GM15510 (cell line): ENCODE measurements around the gene IL1RAPL2.

Source experiments
- POLR2A ChIP-seq: IDR thresholded peaks from 3 replicates; pipeline ENCODE4 v1.6.1; 2011; ENCODE audit warnings: borderline replicate concordance; ENCODE audit not compliant: insufficient read length; ENCODE audit errors: extremely low read depth

The IL1RAPL2 gene

GRCh38 chrX:105297041-105297440, 731.0 kb downstream of the IL1RAPL2 start:
- no peak for TF ChIP-seq POLR2A

- TF ChIP-seq POLR2A = no peak
These were observed 733.3 kb downstream of the IL1RAPL2 start for GRCh38 chrX:105299286-105299685.

DNA sequence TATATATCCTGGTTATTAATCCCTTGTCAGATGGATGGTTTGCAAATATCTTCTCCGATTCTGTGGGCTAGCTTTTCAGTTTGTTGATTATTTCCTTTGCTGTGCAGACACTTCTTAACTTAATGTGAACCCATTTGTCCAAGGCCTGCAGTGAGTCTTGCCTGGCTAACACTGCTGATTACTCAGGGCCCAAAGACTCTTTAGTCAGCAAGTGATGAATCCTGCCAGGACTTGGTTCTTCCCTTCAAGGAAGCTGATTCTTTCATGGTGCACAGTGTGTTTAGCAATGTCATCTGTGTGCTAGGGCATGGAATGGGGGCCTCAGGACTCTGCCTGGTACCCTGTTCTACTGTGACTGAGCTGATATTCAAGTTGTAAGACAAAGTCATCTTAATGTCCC, 736.2 kb downstream of the IL1RAPL2 start:
- no peak for TF ChIP-seq POLR2A

GRCh38 chrX:105307762-105308161, 741.8 kb downstream of the IL1RAPL2 start:
- TF ChIP-seq POLR2A = no peak

GRCh38 chrX:105313596-105313995, 747.6 kb downstream of the IL1RAPL2 start:
- TF ChIP-seq POLR2A = no peak

- TF ChIP-seq POLR2A = no peak
These were observed 748.5 kb downstream of the IL1RAPL2 start for GRCh38 chrX:105314458-105314857.

- no peak for TF ChIP-seq POLR2A
These were observed 749.2 kb downstream of the IL1RAPL2 start for GRCh38 chrX:105315248-105315647.

- TF ChIP-seq POLR2A = no peak
These were observed 751.1 kb downstream of the IL1RAPL2 start for GRCh38 chrX:105317117-105317516.

GRCh38 chrX:105323928-105324327, 757.9 kb downstream of the IL1RAPL2 start:
- TF ChIP-seq POLR2A = no peak

- TF ChIP-seq POLR2A = no peak
These were observed 762.8 kb downstream of the IL1RAPL2 start for GRCh38 chrX:105328773-105329172.

DNA sequence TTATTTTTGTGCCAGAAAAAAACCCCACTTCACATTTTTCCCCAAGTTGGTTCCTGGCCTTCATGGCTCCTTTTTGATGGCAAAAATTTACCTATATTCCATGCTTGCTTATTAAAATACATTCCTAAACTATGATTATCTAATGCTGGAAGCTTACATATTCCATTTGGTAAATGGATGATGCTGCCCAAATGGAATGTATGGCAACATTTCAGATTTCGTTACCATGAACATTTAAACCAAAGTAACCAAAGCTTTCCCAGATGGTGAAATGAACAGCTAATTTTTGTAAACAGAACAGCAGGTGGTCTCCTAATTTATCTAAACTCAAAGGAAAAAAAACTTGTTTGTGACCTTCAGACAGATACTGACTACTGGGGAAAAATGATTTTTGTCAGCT, 765.2 kb downstream of the IL1RAPL2 start:
- TF ChIP-seq POLR2A = no peak

DNA sequence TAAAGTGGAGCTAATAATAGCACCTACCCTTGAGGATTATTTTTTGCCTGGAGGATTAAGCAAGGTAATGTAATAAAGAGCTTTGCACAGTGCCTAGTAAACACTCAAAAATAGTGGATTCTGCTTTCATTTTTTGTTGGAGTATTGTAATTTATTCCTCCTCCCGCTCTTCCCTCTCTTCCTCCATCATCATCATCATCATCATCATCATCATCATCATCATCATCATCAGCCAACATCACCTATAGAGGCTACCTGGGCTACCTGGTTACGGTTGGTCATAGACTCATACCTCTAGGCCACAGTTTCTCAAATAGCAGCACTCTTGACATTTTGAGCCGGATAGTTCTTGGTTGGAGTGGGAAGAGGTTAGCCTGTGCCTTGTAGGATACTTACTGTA, 781.4 kb downstream of the IL1RAPL2 start:
- no peak for TF ChIP-seq POLR2A

GRCh38 chrX:105349476-105349875, 783.5 kb downstream of the IL1RAPL2 start:
- no peak for TF ChIP-seq POLR2A

DNA sequence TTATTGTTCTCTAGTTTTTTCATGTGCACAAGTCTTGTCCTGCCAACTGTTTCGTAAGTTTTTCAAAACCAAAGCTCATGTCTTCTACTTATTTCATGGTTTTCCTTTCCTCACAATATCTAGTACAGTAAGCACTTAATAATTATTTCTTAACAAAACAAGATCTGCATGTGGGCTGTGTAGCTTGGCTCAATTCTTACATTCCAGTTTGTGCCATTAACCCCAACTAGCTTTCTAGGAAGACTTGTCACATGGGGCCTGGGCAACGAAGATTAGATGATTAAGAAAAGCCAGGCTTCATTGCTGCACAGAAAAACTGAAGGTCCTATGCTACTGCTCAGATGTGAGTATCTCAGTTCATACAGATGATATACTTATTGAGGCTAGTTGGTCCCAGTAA, 809.8 kb downstream of the IL1RAPL2 start:
- TF ChIP-seq POLR2A = no peak

- TF ChIP-seq POLR2A = no peak
These were observed 858.7 kb downstream of the IL1RAPL2 start for GRCh38 chrX:105424729-105425128.

GRCh38 chrX:105451401-105451800, 885.4 kb downstream of the IL1RAPL2 start:
- TF ChIP-seq POLR2A = no peak

DNA sequence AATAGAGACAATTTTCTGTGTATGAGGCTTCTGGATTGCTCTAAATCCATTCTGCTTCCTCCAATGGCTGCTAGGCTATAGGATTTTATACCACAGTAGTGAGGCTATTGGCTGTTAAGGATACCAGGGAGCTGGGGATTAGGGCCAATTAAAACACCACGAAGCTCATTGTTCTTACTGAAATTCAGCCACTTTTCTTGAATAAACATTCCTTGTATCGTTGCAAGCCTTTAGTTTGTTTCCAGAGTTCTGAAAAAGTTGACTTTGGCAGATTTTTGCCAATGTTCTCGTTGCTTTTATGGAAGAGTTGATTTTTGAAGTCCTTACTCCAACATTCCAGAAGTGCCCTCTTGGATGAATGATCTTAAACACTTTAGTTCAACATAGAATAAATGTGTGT, 892.8 kb downstream of the IL1RAPL2 start:
- TF ChIP-seq POLR2A = no peak
